Common myeloid progenitor, CD34-positive (primary cell): ENCODE data around the gene OMG.

ENCODE experiments used
- CTCF ChIA-PET: fragments of 350-600 bp; sonication (Branson Sonifier 250); formaldehyde crosslinking; loops from one replicate; lab custom pipeline; 2021; ENCODE audit warnings: antibody characterized with exemption; lab: Charles Lee
- POLR2A ChIA-PET: fragments of 350-600 bp; sonication (Branson Sonifier 250); formaldehyde crosslinking; loops from one replicate; lab custom pipeline; 2021; ENCODE audit warnings: antibody characterized with exemption; lab: Charles Lee
- DNase-seq, 3 donors: peaks; one replicate each; pipeline versions ENCODE4 v3.0.0 to v3.0.0-alpha.2; 2013
- H3K27ac ChIP-seq, 2 experiments: 1 replicate in 1 of 2; 2 replicates in 1 of 2; pipeline ENCODE4 v1.7.0; 2013; ENCODE audit warnings: inconsistent platforms in 2 of 2, low read length in 2 of 2, mild to moderate bottlenecking in 2 of 2, low read depth in 1 of 2, moderate library complexity in 1 of 2; ENCODE audit not compliant: severe bottlenecking in 2 of 2, insufficient read depth in 1 of 2, poor library complexity in 1 of 2
- H3K27me3 ChIP-seq, 5 experiments: replicated peaks in 2 of 5; 1 replicate in 3 of 5; 2 replicates in 2 of 5; pipeline versions ENCODE4 v1.6.1 to v1.7.0; 2013; ENCODE audit warnings: low read length in 4 of 5, mild to moderate bottlenecking in 2 of 5, moderate library complexity in 2 of 5, inconsistent platforms in 1 of 5; ENCODE audit not compliant: insufficient read depth in 5 of 5, control insufficient read depth in 4 of 5
- H3K36me3 ChIP-seq, 4 experiments: 1 replicate in 2 of 4; 2 replicates in 2 of 4; pipeline versions ENCODE4 v1.6.1 to v1.7.0; 2013; ENCODE audit warnings: low read length in 3 of 4, control low read depth in 1 of 4, mild to moderate bottlenecking in 1 of 4; ENCODE audit not compliant: control insufficient read depth in 4 of 4, insufficient read depth in 4 of 4
- H3K4me1 ChIP-seq, 4 experiments: 1 replicate in 3 of 4; 2 replicates in 1 of 4; pipeline versions ENCODE4 v1.6.1 to v1.7.1; 2013; ENCODE audit warnings: low read length in 3 of 4, mild to moderate bottlenecking in 3 of 4, control low read depth in 1 of 4, inconsistent platforms in 1 of 4, moderate library complexity in 1 of 4; ENCODE audit not compliant: control insufficient read depth in 4 of 4, insufficient read depth in 4 of 4; ENCODE audit errors: control extremely low read depth in 1 of 4
- H3K4me3 ChIP-seq, 7 experiments: 1 replicate in 4 of 7; 2 replicates in 3 of 7; pipeline versions ENCODE4 v1.5.1 to v1.7.0; 2013; ENCODE audit warnings: mild to moderate bottlenecking in 7 of 7, low read length in 6 of 7, moderate library complexity in 6 of 7, inconsistent platforms in 2 of 7, low read depth in 2 of 7, control low read depth in 1 of 7; ENCODE audit not compliant: insufficient read depth in 4 of 7, control insufficient read depth in 1 of 7; ENCODE audit errors: extremely low read depth in 1 of 7
- H3K9me3 ChIP-seq, 5 experiments: 1 replicate in 4 of 5; 2 replicates in 1 of 5; pipeline versions ENCODE4 v1.6.1 to v1.7.1; 2013; ENCODE audit warnings: low read length in 4 of 5, mild to moderate bottlenecking in 2 of 5, inconsistent platforms in 1 of 5, low read depth in 1 of 5, moderate library complexity in 1 of 5; ENCODE audit not compliant: control insufficient read depth in 4 of 5, insufficient read depth in 2 of 5; ENCODE audit errors: control extremely low read depth in 1 of 5
- WGBS: methylation state at CpG from one replicate; pipeline ENCODE4 v1.1.5; 2013; ENCODE audit not compliant: insufficient coverage; 5-methylcytosine and 5-hydroxymethylcytosine counted together

The OMG gene

GRCh38 chr17:31323551-31323950 lies 26.5 kb upstream of the OMG start:
- H3K4me1 ChIP-seq = peaks cover 10 to 35% (median 30%) of the 10 kb centered on the region in 4 experiments
- no peak for DNase-seq
- H3K4me3 ChIP-seq = no peak overlapping the region
- H3K36me3 ChIP-seq = peaks cover 2 to 13% (median 5%) of the 10 kb centered on the region in 4 experiments
- no peaks in the 10 kb centered on the region for H3K27me3 ChIP-seq
- H3K9me3 ChIP-seq = no peaks in the 10 kb centered on the region
- POLR2A ChIA-PET = interaction anchor here (0.6 kb wide), 1 partner anchor 95 kb away, joined by 3 read pairs; no protein-coding TSS in a partner anchor
- no peak overlapping the region for H3K27ac ChIP-seq
- CTCF ChIA-PET = no interaction called here

GRCh38 chr17:31321966-31322365 lies 24.9 kb upstream of the OMG start:
- CTCF ChIA-PET = interaction anchor here (0.8 kb wide), 1 partner anchor 50 kb away, joined by 3 read pairs; no protein-coding TSS in a partner anchor
- H3K4me3 ChIP-seq = peak overlapping the region in 1 of 7 experiments; percentile 17
- 100% methylated on average over 3 of the region's 4 CpGs for WGBS

GRCh38 chr17:31321481-31321880 lies 24.4 kb upstream of the OMG start, which contains the start of gene EVI2A:
Gene EVI2A (minus strand): TSS chr17:31321622. CDS start chr17:31319013, 2,609 bp downstream.
- Histone ChIP-seq H3K36me3 (peaks cover 0 to 6% (median 1%) of the 10 kb centered on the region in 4 experiments), H3K27ac (peak within 1 kb of the TSS; percentile 74 to 90), H3K4me3 (peak within 1 kb of the TSS in 6 of 7 experiments; percentile 58 to 85 (median 73)), H3K4me1 (peaks cover 26 to 56% (median 49%) of the 10 kb centered on the region in 4 experiments), H3K9me3 (no peaks in the 10 kb centered on the region), H3K27me3 (no peaks in the 10 kb centered on the region)
- no CpG with 5 or more reads among the region's 3 CpGs for WGBS
- ChIA-PET POLR2A (interaction anchor here (0.6 to 0.9 kb wide), 2 partner anchors 12 to 159 kb away, joined by 3 to 5 read pairs; no protein-coding TSS in a partner anchor), CTCF (interaction anchor here (0.8 to 1.6 kb wide), 2 partner anchors 50 to 56 kb away, joined by 3 to 5 read pairs; no protein-coding TSS in a partner anchor)
- peak; percentile 91 to 97 (median 95) for DNase-seq

More at GRCh38 chr17:31321966-31322365, 24.9 kb upstream of the OMG start:
- peaks cover 0 to 6% (median 1%) of the 10 kb centered on the region in 4 experiments for H3K36me3 ChIP-seq
- H3K9me3 ChIP-seq = no peaks in the 10 kb centered on the region
- no peak for DNase-seq
- H3K27me3 ChIP-seq = no peaks in the 10 kb centered on the region
- H3K27ac ChIP-seq = peak overlapping the region in 1 of 2 experiments; percentile 90
- H3K4me1 ChIP-seq = peaks cover 23 to 51% (median 45%) of the 10 kb centered on the region in 4 experiments
- POLR2A ChIA-PET = interaction anchor here (0.6 to 0.9 kb wide), 2 partner anchors 12 to 160 kb away, joined by 3 to 5 read pairs; no protein-coding TSS in a partner anchor

DNA sequence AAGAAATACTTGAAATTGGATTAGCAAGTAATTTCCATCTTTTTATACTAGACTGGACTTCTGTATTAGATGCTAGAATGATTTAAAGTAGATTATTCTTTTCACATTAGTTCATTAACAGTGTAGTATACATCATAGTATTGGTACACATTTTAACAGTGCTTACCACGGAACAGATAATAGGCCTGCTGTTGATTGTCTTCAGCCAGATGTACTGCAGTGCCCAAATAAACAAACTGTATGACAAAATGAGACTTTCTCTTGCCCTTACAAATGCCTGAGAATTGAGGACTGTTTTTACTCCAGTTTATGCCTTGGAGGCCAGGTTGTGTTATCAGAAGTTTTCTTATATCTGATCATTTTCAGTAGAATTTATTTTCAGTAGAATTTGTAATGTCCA lies 23.8 kb upstream of the OMG start:
- DNase-seq = peak in 1 of 3 donors; percentile 22

DNA sequence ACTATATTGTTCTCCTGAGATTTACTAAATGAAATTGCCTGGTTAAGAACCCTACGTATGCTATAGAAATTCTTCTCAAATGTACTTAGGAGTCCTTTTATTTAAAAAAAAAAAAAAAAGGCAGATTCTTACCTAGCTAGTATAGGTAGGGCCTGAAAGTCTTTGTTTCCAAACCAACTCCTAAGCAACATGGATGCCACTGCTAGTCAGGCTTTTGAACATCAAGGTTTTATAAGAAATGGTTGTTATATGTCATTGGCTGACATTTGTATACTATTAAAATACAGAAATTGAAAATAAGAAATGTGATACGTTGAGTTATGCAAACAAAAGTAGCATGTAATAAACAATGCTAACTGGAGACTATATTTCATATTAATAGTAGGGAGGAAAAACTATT lies 23.2 kb upstream of the OMG start:
- H3K9me3 ChIP-seq = no peaks in the 10 kb centered on the region
- peak overlapping the region in 6 of 7 experiments; percentile 4 to 85 (median 73) for H3K4me3 ChIP-seq
- peak overlapping the region; percentile 74 to 90 for H3K27ac ChIP-seq
- DNase-seq = no peak
- no CpG with 5 or more reads among the region's 2 CpGs for WGBS
- ChIA-PET POLR2A (interaction anchor here (1.5 kb wide), 1 partner anchor 10 kb away, joined by 7 read pairs; no protein-coding TSS in a partner anchor), CTCF (interaction anchor here (1.1 to 1.6 kb wide), 3 partner anchors 9 to 57 kb away, joined by 3 to 5 read pairs (median 4); no protein-coding TSS in a partner anchor)
- H3K27me3 ChIP-seq = no peaks in the 10 kb centered on the region
- H3K4me1 ChIP-seq = peaks cover 28 to 68% (median 61%) of the 10 kb centered on the region in 4 experiments
- no peaks in the 10 kb centered on the region for H3K36me3 ChIP-seq

More for the DNA sequence above, 23.8 kb upstream of the OMG start:
- no peaks in the 10 kb centered on the region for H3K27me3 ChIP-seq
- peaks cover 0 to 2% (median 0%) of the 10 kb centered on the region in 4 experiments for H3K36me3 ChIP-seq
- no CpG with 5 or more reads among the region's 1 CpG for WGBS
- peak overlapping the region; percentile 74 to 90 for H3K27ac ChIP-seq
- CTCF ChIA-PET = interaction anchor here (1.2 to 1.6 kb wide), 2 partner anchors 11 to 57 kb away, joined by 3 to 5 read pairs; no protein-coding TSS in a partner anchor
- peaks cover 28 to 63% (median 56%) of the 10 kb centered on the region in 4 experiments for H3K4me1 ChIP-seq
- no peaks in the 10 kb centered on the region for H3K9me3 ChIP-seq
- peak overlapping the region in 6 of 7 experiments; percentile 58 to 85 (median 73) for H3K4me3 ChIP-seq
- POLR2A ChIA-PET = no interaction called here

GRCh38 chr17:31318851-31319661 lies 22.0 kb upstream of the OMG start:
- no peaks in the 10 kb centered on the region for H3K36me3 ChIP-seq
- no peaks in the 10 kb centered on the region for H3K27me3 ChIP-seq
- H3K9me3 ChIP-seq = no peaks in the 10 kb centered on the region
- H3K4me3 ChIP-seq = peak overlapping the region in 6 of 7 experiments; percentile 38 to 85 (median 73)
- ChIA-PET POLR2A (interaction anchor here (1.5 kb wide), 1 partner anchor 9 kb away, joined by 7 read pairs; no protein-coding TSS in a partner anchor), CTCF (interaction anchor here (0.6 to 1.8 kb wide), 2 partner anchors 49 to 54 kb away, joined by 3 to 5 read pairs; no protein-coding TSS in a partner anchor)
- 0% methylated on average over 1 of the region's 5 CpGs for WGBS
- DNase-seq = peak; percentile 48 to 87 (median 83)
- peak overlapping the region; percentile 74 to 90 for H3K27ac ChIP-seq
- peaks cover 32 to 79% (median 69%) of the 10 kb centered on the region in 4 experiments for H3K4me1 ChIP-seq
